GM10266 (cell line): ENCODE results near the gene PXDC1.

ENCODE experiments used
- DNase-seq: peaks from one replicate; pipeline ENCODE4 v3.0.0; 2012; ENCODE audit errors: extremely low spot score
- TF ChIP-seq, protein P1 (sequence below): IDR thresholded peaks from 2 replicates; pipeline ENCODE4 v1.5.1; 2012; ENCODE audit warnings: mild to moderate bottlenecking, low read depth; ENCODE audit not compliant: control insufficient read depth, insufficient read depth; ENCODE audit errors: missing control alignments

Gene PXDC1

DNA sequence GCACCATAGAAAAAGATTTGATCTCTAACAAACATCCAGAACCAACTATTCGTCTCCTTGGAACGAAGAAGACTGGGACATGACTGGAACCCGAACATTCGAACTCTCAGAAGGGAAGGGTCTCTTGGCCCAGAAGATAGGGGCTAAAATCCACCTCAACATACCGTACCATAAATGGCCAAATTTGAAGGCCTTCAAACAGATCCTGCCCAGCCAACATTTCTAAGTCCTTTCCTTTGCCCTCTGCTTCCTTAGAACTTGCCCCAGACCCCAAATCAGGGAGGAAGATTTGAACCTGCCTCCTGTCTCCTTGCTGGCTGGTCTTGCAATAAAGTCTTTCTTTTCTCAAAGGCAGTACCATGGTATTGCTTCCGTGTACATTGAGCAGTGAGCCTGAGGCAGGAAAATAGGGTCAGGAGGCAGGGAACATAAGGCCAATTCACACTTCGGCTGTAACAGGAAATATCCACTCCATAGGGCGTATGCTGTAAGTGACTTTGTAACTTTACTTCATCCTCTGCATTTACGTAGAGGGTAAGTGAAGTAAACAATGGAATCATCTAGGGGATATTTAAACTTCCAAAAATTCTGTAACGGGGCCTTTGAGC, 1.8 kb upstream of the PXDC1 start:
- no peak for DNase-seq
- TF ChIP-seq, protein P1, sequence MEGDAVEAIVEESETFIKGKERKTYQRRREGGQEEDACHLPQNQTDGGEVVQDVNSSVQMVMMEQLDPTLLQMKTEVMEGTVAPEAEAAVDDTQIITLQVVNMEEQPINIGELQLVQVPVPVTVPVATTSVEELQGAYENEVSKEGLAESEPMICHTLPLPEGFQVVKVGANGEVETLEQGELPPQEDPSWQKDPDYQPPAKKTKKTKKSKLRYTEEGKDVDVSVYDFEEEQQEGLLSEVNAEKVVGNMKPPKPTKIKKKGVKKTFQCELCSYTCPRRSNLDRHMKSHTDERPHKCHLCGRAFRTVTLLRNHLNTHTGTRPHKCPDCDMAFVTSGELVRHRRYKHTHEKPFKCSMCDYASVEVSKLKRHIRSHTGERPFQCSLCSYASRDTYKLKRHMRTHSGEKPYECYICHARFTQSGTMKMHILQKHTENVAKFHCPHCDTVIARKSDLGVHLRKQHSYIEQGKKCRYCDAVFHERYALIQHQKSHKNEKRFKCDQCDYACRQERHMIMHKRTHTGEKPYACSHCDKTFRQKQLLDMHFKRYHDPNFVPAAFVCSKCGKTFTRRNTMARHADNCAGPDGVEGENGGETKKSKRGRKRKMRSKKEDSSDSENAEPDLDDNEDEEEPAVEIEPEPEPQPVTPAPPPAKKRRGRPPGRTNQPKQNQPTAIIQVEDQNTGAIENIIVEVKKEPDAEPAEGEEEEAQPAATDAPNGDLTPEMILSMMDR = no peak

DNA sequence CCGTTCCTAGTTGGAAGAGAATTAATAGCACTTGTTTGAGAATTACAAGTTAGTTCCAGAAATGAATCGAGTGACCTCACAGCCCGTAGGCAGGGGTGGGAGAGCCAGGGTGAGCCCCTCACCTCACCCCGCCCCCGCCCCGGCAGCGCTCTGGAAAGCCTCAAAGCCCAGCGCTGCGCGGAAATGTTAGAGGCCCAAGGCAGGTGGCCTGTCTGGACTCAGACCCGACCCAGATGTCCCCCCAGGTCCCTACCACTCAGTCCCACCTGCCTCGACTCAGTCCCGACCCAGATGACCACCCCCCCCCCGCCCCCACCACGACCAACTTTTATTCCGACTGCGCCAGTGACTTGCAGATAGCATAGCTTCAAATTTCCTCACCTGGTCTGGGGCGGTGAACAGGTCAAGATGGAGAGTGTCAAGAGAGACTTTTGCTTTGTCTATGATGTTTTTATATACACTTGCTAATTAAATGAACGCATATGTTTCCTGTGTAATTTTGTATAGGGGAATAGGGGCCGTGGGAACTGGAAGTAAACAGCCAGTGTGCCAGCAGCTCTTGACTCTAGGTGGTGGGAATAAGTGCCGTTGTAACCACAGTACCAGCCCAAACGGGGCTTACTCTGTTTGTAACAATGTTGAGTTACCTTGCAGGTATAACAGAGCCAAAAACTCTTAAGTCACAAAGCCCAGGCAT, 1.2 kb upstream of the PXDC1 start:
- DNase-seq = no peak
- TF ChIP-seq, protein P1 = no peak

DNA sequence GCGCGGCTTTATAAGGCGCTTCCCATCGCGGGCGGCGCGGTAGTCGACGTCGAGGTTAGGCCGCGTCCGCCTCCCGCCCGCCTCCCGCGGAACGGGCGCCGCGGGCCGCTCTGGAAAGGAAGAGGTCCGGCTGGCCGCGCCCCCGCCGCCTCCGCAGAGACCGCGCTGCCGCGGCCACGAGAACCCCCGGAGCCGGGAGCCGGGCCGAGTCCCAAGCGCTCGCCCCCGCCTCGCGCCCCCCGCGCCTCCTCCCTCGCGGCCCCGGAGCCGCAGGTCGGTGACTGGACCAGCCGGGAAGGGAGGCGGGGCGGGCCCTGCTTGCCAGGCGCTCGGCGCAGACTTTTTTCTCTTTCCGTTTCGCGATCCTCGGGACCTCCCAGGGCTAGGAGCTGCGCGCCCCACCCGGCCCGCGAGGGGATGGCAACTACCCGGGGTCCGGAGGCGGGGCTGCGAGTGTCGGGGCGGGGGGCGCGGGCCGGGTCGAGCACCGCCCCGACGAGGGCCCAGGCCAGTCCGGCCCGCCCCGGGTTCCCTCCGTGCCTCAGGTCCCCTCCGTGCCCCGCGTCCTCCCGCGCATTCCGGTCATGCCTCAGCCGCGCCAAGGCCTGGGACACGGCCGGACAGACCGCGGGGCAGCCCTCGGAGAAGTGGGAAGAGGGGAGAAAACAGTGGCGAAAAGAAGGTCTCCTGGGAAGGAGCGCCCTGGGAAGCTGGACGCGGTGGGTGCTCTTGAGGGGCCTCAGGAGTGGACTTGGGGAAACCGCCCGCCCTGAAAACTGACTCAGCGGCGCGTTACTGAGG, 417 bp upstream of the PXDC1 start:
- TF ChIP-seq, protein P1 = peak; percentile 21
- DNase-seq = peak; percentile 88

DNA sequence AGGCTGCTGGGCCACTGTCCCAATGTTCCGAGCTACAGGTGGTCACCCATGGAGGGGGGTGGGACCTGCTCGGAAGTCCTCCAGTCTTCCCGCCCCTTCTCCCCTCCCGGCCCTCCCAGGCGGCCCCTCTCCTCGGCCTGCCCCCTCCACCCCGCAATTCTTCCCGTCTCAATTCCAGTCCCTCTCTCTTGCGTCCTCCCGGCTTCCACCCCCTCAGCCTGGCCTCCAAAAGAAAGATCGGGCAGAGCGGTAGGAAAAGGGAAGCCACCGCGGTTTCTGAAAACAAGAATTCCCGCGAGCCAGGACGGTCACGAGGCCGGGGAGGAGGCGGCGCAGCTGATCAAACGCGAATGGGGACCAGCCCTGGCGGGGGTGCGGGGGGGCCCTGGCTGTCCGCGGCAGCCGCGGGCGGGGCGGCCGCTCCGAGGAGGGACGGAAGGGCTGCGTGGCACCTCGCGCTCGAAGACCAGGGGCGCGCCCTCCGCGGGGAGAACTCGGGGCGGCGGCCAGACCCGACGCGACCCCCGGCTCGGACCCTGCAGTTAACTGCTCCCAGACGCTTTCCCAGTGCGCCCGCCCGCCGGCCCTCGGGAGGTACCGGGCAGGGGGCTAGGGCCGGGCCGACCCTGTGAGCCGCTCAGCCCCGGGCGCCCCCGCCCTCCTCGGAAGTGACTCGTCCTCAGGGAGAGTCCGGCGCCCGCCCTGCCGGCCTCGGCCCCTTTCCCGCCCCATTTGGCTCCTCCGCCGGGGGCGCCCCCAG, 1.0 kb downstream of the PXDC1 start:
- peak; percentile 60 for DNase-seq
- TF ChIP-seq, protein P1 = no peak

DNA sequence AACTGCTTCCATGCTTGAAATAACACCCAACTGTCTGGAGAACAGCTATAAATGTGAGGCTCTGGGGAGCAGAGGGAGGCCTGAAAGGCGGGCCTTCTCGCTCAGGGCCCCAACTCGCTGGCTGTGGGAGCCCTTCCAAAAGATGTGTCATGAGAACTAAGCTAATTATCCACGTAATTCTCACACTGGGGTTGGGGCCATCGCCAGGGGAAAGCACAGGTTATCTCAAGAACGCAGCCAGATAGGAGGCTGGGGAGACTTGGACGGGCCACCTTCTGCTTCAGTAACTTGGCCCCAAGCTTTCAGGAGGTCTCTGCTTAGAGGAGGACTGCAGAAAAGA, 1.6 kb downstream of the PXDC1 start:
- no peak for DNase-seq
- TF ChIP-seq, protein P1 = no peak

DNA sequence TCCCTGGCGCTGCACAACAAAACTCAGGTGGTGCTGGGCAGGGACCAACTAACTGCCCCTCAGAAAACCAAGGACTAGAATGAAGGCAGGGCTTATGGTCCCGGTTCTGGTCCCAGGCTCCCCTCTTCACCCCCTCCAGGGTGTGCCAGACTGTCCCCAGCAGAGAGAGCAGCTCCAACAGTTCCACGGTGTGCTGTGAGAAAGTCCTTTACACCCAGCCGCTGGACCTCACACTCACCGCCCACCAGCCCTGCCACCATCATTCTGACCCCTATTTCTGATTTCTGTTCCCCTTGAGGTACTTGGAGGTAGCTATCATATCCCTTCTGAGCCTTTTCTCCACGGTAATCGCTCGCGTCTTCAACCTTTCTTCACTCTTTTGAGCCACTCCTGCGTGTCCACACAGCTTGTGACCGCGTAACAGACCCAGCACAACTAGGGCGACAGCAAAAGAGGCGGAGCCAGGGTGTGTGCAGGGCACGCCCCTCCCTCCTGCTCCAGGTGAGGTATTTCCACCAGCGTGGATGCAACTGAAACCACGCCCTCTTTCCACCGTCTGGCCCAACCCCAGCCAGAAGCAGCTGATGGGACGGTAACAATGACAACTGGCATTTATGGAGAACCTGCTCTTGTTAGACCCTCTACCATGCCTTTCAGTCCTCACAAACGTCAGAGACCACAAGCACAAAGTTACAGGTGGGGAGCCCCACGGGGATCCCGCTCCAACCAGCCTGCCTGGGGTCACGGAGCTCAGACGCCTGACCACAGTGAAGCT, 2.3 kb downstream of the PXDC1 start:
- no peak for DNase-seq
- TF ChIP-seq, protein P1 = no peak
